ENCODE data around the gene RPL35. TPM values are rescaled to one million over a fixed set of nuclear protein-coding genes. Genes with fewer than 3 reads are reported as not detected.

Gene RPL35
- total and polyA plus RNA-seq, 10 of the 15 experiments (the other 5 are each of a cell fraction or from before 2014, with no cell fraction given), result 2,572 to 6,300 (median 3,864) TPM

DNA sequence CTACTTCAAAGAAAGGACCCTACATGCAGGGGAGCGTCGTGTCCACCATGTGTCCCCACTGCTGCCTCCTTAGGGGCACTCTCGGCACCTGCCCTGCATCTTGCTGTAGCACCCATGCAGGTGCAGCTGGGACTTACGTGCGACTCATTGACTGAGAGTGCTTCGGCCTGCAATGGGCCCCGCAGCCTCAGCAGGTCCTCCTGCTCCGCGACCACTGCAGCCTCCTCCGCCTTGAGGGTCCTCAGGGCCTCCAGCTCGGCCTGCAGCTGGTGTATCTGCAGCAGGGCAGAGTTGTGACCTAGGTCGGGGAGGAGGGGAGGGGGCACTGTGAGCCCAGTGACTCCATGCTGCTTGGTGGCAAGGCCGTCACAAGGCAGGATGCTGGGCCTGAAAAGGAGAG lies 27.2 kb upstream of the RPL35 start:
- Histone ChIP-seq H2AFZ (ENCODE audit: control insufficient read depth, low read depth, low read length) (no peak overlapping the region), H3K27ac (ENCODE audit: control insufficient read depth, insufficient read depth) (no peak overlapping the region), H3K9me3 (replicated peaks; ENCODE audit: control insufficient read depth, insufficient read depth, low read length) (no peaks in the 10 kb centered on the region), H3K4me1 (ENCODE audit: control insufficient read depth, insufficient read depth, low read length) (no peaks in the 10 kb centered on the region), H3K9ac (ENCODE audit: control insufficient read depth, insufficient read depth, low read length) (no peak overlapping the region), H3K27me3 (replicated peaks in 1 of 2; ENCODE audit: control insufficient read depth in 2 of 2, insufficient read depth in 2 of 2, low read length in 1 of 2) (no peaks in the 10 kb centered on the region), H3K36me3 (ENCODE audit: control insufficient read depth in 2 of 2, insufficient read depth in 2 of 2, low read length in 1 of 2) (peaks cover 23 to 31% of the 10 kb centered on the region in 2 experiments), H4K20me1 (ENCODE audit: control insufficient read depth, insufficient read depth) (no peaks in the 10 kb centered on the region), H3K79me2 (ENCODE audit: control insufficient read depth, insufficient read depth, low read length) (no peaks in the 10 kb centered on the region), H3K4me2 (ENCODE audit: control insufficient read depth, insufficient read depth) (no peak overlapping the region), H3K4me3 (no peak overlapping the region)
- intact Hi-C loops (cut with micrococcal nuclease; ENCODE audit: unreplicated experiment), result no loop called here
- BruUV-seq (replicated peaks), result no TSS peak
- FAIRE-seq, result no peak
- WGBS (ENCODE audit: insufficient coverage, insufficient replicate concordance, low lambda C conversion rate, missing lambda C conversion rate), result 95% methylated on average over 13 of the region's 13 CpGs
- in situ Hi-C loops (cut with MboI), result no loop called here
- no peak for DNase-seq (ENCODE audit: low read depth, low spot score)
- CTCF ChIA-PET, result interaction anchor here (0.9 to 6.3 kb wide), 2 partner anchors 35 to 116 kb away, joined by 3 to 45 read pairs; partner anchors contain the start of gene WDR38
- TF ChIP-seq, protein P1, sequence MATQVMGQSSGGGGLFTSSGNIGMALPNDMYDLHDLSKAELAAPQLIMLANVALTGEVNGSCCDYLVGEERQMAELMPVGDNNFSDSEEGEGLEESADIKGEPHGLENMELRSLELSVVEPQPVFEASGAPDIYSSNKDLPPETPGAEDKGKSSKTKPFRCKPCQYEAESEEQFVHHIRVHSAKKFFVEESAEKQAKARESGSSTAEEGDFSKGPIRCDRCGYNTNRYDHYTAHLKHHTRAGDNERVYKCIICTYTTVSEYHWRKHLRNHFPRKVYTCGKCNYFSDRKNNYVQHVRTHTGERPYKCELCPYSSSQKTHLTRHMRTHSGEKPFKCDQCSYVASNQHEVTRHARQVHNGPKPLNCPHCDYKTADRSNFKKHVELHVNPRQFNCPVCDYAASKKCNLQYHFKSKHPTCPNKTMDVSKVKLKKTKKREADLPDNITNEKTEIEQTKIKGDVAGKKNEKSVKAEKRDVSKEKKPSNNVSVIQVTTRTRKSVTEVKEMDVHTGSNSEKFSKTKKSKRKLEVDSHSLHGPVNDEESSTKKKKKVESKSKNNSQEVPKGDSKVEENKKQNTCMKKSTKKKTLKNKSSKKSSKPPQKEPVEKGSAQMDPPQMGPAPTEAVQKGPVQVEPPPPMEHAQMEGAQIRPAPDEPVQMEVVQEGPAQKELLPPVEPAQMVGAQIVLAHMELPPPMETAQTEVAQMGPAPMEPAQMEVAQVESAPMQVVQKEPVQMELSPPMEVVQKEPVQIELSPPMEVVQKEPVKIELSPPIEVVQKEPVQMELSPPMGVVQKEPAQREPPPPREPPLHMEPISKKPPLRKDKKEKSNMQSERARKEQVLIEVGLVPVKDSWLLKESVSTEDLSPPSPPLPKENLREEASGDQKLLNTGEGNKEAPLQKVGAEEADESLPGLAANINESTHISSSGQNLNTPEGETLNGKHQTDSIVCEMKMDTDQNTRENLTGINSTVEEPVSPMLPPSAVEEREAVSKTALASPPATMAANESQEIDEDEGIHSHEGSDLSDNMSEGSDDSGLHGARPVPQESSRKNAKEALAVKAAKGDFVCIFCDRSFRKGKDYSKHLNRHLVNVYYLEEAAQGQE (IDR thresholded peaks at IDR 0.05; ENCODE audit: low read depth, low read length), result no peak
- TF ChIP-seq SP1 (IDR thresholded peaks at IDR 0.05; ENCODE audit: low read depth, low read length), result no peak
- no peak for ATAC-seq
- SMC1A ChIA-PET (ENCODE audit: uncharacterized antibody, unreplicated experiment), result no interaction called here
- POLR2A ChIA-PET, result no interaction called here
- RAD21 ChIA-PET (ENCODE audit: unreplicated experiment), result no interaction called here

DNA sequence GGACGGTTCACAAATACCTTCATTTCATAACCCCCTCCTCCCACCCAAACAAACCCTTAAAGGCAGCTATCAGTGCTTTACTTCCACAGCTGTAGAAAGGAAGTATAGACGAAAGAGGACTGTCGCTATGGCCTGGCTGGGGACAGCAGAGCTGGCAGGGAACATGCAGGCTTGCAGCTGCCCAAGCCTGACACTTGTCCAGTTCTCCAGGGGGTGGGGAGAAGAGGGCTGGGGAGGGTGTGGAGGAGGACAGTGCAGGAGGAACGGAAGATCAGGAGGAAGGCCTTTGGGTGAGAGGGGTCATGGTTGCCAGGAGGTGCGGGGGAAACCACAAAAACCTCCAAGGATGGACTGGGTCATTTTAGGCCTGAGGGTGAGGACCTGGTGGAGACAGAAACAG lies 26.1 kb upstream of the RPL35 start:
- ChIA-PET RAD21 (ENCODE audit: unreplicated experiment) (interaction anchor here (1.3 kb wide), 1 partner anchor 15 kb away, joined by 5 read pairs; no protein-coding TSS in a partner anchor), CTCF (interaction anchor here (0.6 kb wide), 1 partner anchor 15 kb away, joined by 3 read pairs; no protein-coding TSS in a partner anchor), SMC1A (ENCODE audit: uncharacterized antibody, unreplicated experiment) (no interaction called here), POLR2A (interaction anchor here (0.5 kb wide), 1 partner anchor 20 kb away, joined by 3 read pairs; no protein-coding TSS in a partner anchor)
- no peak overlapping the region for H3K4me3 ChIP-seq
- no peak for DNase-seq (ENCODE audit: low read depth, low spot score)
- H3K4me2 ChIP-seq (ENCODE audit: control insufficient read depth, insufficient read depth), result no peak overlapping the region
- no peaks in the 10 kb centered on the region for H4K20me1 ChIP-seq (ENCODE audit: control insufficient read depth, insufficient read depth)
- no peak overlapping the region for H3K27ac ChIP-seq (ENCODE audit: control insufficient read depth, insufficient read depth)
- H3K4me1 ChIP-seq (ENCODE audit: control insufficient read depth, insufficient read depth, low read length), result no peaks in the 10 kb centered on the region
- no peak overlapping the region for H3K9ac ChIP-seq (ENCODE audit: control insufficient read depth, insufficient read depth, low read length)
- no peak for ATAC-seq
- no peaks in the 10 kb centered on the region for H3K27me3 ChIP-seq (replicated peaks in 1 of 2; ENCODE audit: control insufficient read depth in 2 of 2, insufficient read depth in 2 of 2, low read length in 1 of 2)
- BruUV-seq (replicated peaks), result no TSS peak
- WGBS (ENCODE audit: insufficient coverage, insufficient replicate concordance, low lambda C conversion rate, missing lambda C conversion rate), result 93% methylated on average over 5 of the region's 5 CpGs
- FAIRE-seq, result no peak
- no peak for TF ChIP-seq HCFC1 (IDR thresholded peaks at IDR 0.05; ENCODE audit: low read length)
- TF ChIP-seq TCF12 (IDR thresholded peaks at IDR 0.05; ENCODE audit: low read depth, low read length), result no peak
- no peak for TF ChIP-seq CBX3 (IDR thresholded peaks at IDR 0.05; ENCODE audit: borderline replicate concordance, low read depth)
- no peak for TF ChIP-seq POLR2A (IDR thresholded peaks at IDR 0.05; ENCODE audit: low read depth, low read length)
- no peak for TF ChIP-seq FOXM1 (IDR thresholded peaks at IDR 0.05; ENCODE audit: low read depth, low read length)
- TF ChIP-seq NRF1 (conservative IDR thresholded peaks at IDR 0.05; ENCODE audit: low read depth, low read length), result no peak
- TF ChIP-seq TCF7 (IDR thresholded peaks at IDR 0.05; ENCODE audit: borderline replicate concordance), result no peak
- TF ChIP-seq, protein P2, sequence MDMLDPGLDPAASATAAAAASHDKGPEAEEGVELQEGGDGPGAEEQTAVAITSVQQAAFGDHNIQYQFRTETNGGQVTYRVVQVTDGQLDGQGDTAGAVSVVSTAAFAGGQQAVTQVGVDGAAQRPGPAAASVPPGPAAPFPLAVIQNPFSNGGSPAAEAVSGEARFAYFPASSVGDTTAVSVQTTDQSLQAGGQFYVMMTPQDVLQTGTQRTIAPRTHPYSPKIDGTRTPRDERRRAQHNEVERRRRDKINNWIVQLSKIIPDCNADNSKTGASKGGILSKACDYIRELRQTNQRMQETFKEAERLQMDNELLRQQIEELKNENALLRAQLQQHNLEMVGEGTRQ (IDR thresholded peaks at IDR 0.05; ENCODE audit: borderline replicate concordance, low read depth, low read length), result no peak
- TF ChIP-seq BMI1 (IDR thresholded peaks at IDR 0.05; ENCODE audit: borderline replicate concordance), result no peak
- no peaks in the 10 kb centered on the region for H3K79me2 ChIP-seq (ENCODE audit: control insufficient read depth, insufficient read depth, low read length)
- no peak overlapping the region for H2AFZ ChIP-seq (ENCODE audit: control insufficient read depth, low read depth, low read length)
- H3K9me3 ChIP-seq (replicated peaks; ENCODE audit: control insufficient read depth, insufficient read depth, low read length), result no peaks in the 10 kb centered on the region
- intact Hi-C loops (cut with micrococcal nuclease; ENCODE audit: unreplicated experiment), result no loop called here
- peaks cover 16 to 27% of the 10 kb centered on the region in 2 experiments for H3K36me3 ChIP-seq (ENCODE audit: control insufficient read depth in 2 of 2, insufficient read depth in 2 of 2, low read length in 1 of 2)
- in situ Hi-C loops (cut with MboI), result no loop called here

All from GM12878 (cell line).